HCT116 (cell line): Measurements from ENCODE around the gene ENGASE. TPM values are rescaled to one million over a fixed set of nuclear protein-coding genes. Genes with fewer than 3 reads are reported as not detected.
A peak's percentile ranks its signal among the peaks of the same experiment; 100 is the strongest.

Experiments used
- ATAC-seq: fragments of 200-7000 bp; cut with Tn5 transposase; 2 replicates; pipeline ENCODE4 v1.9.1; 2020; ENCODE audit warnings: mild to moderate bottlenecking, moderate library complexity
- BruUV-seq: library from RNA; stranded (reverse); fragments of 400-500 nt; replicated peaks from 2 replicates; lab custom pipeline; 2021; lab: Mats Ljungman, UMichigan
- CTCF ChIA-PET: fragments of 300-600 bp; sonication (Branson Sonifier 250); formaldehyde crosslinking; loops from one replicate; lab custom pipeline; 2021; ENCODE audit warnings: antibody characterized with exemption; lab: Charles Lee
- POLR2A ChIA-PET: fragments of 300-600, 350-600 bp; sonication (Branson Sonifier 250); formaldehyde crosslinking; loops from one replicate; lab custom pipeline; 2021; ENCODE audit warnings: antibody characterized with exemption; lab: Charles Lee
- RAD21 ChIA-PET, 2 experiments: fragments of 300-600 bp; sonication (Branson Sonifier 250); formaldehyde crosslinking; loops; one replicate each; lab custom pipeline; 2023; ENCODE audit warnings: low total read pairs in 2 of 2; ENCODE audit not compliant: uncharacterized antibody in 2 of 2, unreplicated experiment in 2 of 2, low non-redundant PET in 1 of 2; lab: Charles Lee
- DNase-seq: peaks from one replicate; pipeline ENCODE4 v3.0.0-alpha.2; 2010; ENCODE audit warnings: low read depth, low spot score
- H2AFZ ChIP-seq: fragments of 200-600 bp; shearing (Covaris generic), sonication (generic); 2 replicates; pipeline ENCODE4 v1.6.1; 2017; ENCODE audit warnings: low read depth, mixed run types, mixed read lengths, antibody characterized with exemption, low read length; ENCODE audit not compliant: poor library complexity, severe bottlenecking
- H3K27ac ChIP-seq: 2 replicates; pipeline ENCODE4 v1.5.1; 2012; ENCODE audit warnings: low read depth, low read length
- H3K27me3 ChIP-seq: fragments of 200-600 bp; sonication (generic); 2 replicates; pipeline ENCODE4 v1.6.1; 2016; ENCODE audit warnings: mixed run types, low read length, mixed read lengths; ENCODE audit not compliant: insufficient read depth
- H3K36me3 ChIP-seq, 2 experiments: fragments of 200-500 bp in 1 of 2; fragments of 200-600 bp in 1 of 2; sonication (Bioruptor generic) in 1 of 2; sonication (generic) in 1 of 2; 2 replicates each; pipeline versions ENCODE4 v1.5.1 to v1.6.1; 2014 to 2016; ENCODE audit warnings: low read length in 2 of 2, inconsistent platforms in 1 of 2, mixed read lengths in 1 of 2, mixed run types in 1 of 2; ENCODE audit not compliant: insufficient read depth in 2 of 2, control insufficient read depth in 1 of 2
- H3K4me1 ChIP-seq, 2 experiments: fragments of 200-600 bp in 1 of 2; sonication (generic) in 1 of 2; 2 replicates each; pipeline versions ENCODE4 v1.5.1 to v1.6.1; 2012 to 2017; ENCODE audit warnings: low read length in 2 of 2, inconsistent platforms in 1 of 2, mild to moderate bottlenecking in 1 of 2, mixed read lengths in 1 of 2, mixed run types in 1 of 2, moderate library complexity in 1 of 2; ENCODE audit not compliant: insufficient read depth in 2 of 2, control insufficient read depth in 1 of 2
- H3K4me2 ChIP-seq: fragments of 200-600 bp; sonication (generic); 2 replicates; pipeline ENCODE4 v1.6.1; 2017; ENCODE audit warnings: mixed run types, low read length, mixed read lengths
- H3K4me3 ChIP-seq, 2 experiments: fragments of 200-600 bp in 1 of 2; sonication (generic) in 1 of 2; replicated peaks in 1 of 2; 2 replicates each; pipeline ENCODE4 v1.5.1; 2011 to 2016; ENCODE audit warnings: low read length in 2 of 2, control low read depth in 1 of 2, low read depth in 1 of 2, mild to moderate bottlenecking in 1 of 2, mixed read lengths in 1 of 2, mixed run types in 1 of 2
- H3K79me2 ChIP-seq: fragments of 200-600 bp; sonication (generic); 2 replicates; pipeline ENCODE4 v1.6.1; 2017; ENCODE audit warnings: mild to moderate bottlenecking, mixed run types, low read length, moderate library complexity, mixed read lengths; ENCODE audit not compliant: insufficient read depth
- H3K9ac ChIP-seq: fragments of 200-600 bp; sonication (generic); 2 replicates; pipeline ENCODE4 v1.6.1; 2016; ENCODE audit warnings: low read length, mixed read lengths
- H3K9me2 ChIP-seq: fragments of 200-600 bp; sonication (generic), shearing (Covaris generic); 2 replicates; pipeline ENCODE4 v1.6.1; 2017; ENCODE audit warnings: mixed run types, mild to moderate bottlenecking, moderate library complexity; ENCODE audit not compliant: insufficient read depth
- H3K9me3 ChIP-seq, 2 experiments: fragments of 200-500 bp in 1 of 2; fragments of 200-600 bp in 1 of 2; sonication (Bioruptor generic) in 1 of 2; sonication (generic) in 1 of 2; 2 replicates each; pipeline ENCODE4 v1.6.1; 2014 to 2017; ENCODE audit warnings: low read length in 2 of 2, mixed read lengths in 2 of 2, inconsistent platforms in 1 of 2, low read depth in 1 of 2, mild to moderate bottlenecking in 1 of 2, mixed run types in 1 of 2, moderate library complexity in 1 of 2; ENCODE audit not compliant: control insufficient read depth in 1 of 2, insufficient read depth in 1 of 2
- H4K20me1 ChIP-seq: fragments of 200-600 bp; sonication (generic), shearing (Covaris generic); 2 replicates; pipeline ENCODE4 v1.6.1; 2017; ENCODE audit warnings: mixed run types, mild to moderate bottlenecking, moderate library complexity; ENCODE audit not compliant: insufficient read depth
- CBX3 ChIP-seq: IDR thresholded peaks from 2 replicates; pipeline ENCODE4 v1.6.1; 2012; ENCODE audit warnings: low read depth
- ELF1 ChIP-seq: IDR thresholded peaks from 2 replicates; pipeline ENCODE4 v1.6.1; 2012; ENCODE audit warnings: low read depth, borderline replicate concordance
- EZH2 ChIP-seq: fragments of 200-600 bp; sonication (generic); IDR thresholded peaks from 2 replicates; pipeline ENCODE4 v1.6.1; 2017; ENCODE audit warnings: antibody characterized with exemption, mixed run types
- EZH2phosphoT487 ChIP-seq: fragments of 200-600 bp; IDR thresholded peaks from 2 replicates; pipeline ENCODE4 v1.6.1; 2018; ENCODE audit warnings: antibody characterized with exemption, borderline replicate concordance
- FOSL1 ChIP-seq: IDR thresholded peaks from 2 replicates; pipeline ENCODE4 v1.6.1; 2012; ENCODE audit warnings: low read depth
- POLR2A ChIP-seq: IDR thresholded peaks from 2 replicates; pipeline ENCODE4 v1.7.0; 2011; ENCODE audit warnings: borderline replicate concordance; ENCODE audit not compliant: insufficient read depth, insufficient read length; ENCODE audit errors: extremely low read depth
- SIN3A ChIP-seq: IDR thresholded peaks from 2 replicates; pipeline ENCODE4 v1.6.1; 2012; ENCODE audit warnings: low read depth
- intact Hi-C: fragments of 100-400 bp; cut with micrococcal nuclease; formaldehyde crosslinking; loops from 2 replicates; pipeline ENCODE4 v1.10.0; 2022
- total RNA-seq: library from RNA; stranded (reverse); gene quantifications from one replicate; pipeline ENCODE4 v1.2.1, GENCODE V29; 2021; ENCODE audit not compliant: unreplicated experiment
- TF ChIP-seq, protein P1 (sequence below), 3 experiments: fragments of 200-600 bp in 1 of 3; sonication (generic) in 1 of 3; IDR thresholded peaks in 2 of 3; conservative IDR thresholded peaks in 1 of 3; 2 replicates each; pipeline ENCODE4 v1.5.1; 2012 to 2017; ENCODE audit warnings: low read depth in 2 of 3, low read length in 2 of 3, antibody characterized with exemption in 1 of 3, borderline replicate concordance in 1 of 3, control low read depth in 1 of 3, mild to moderate bottlenecking in 1 of 3, mixed read lengths in 1 of 3, mixed run types in 1 of 3, moderate library complexity in 1 of 3; ENCODE audit not compliant: insufficient read depth in 1 of 3
- TF ChIP-seq, protein P2 (sequence below): IDR thresholded peaks from 2 replicates; pipeline ENCODE4 v1.6.1; 2012
- TF ChIP-seq, protein P3 (sequence below): IDR thresholded peaks from 2 replicates; pipeline ENCODE4 v1.6.1; 2012

Gene ENGASE
- total RNA-seq, 1 experiment from 2014 or later: 54.2 TPM

DNA sequence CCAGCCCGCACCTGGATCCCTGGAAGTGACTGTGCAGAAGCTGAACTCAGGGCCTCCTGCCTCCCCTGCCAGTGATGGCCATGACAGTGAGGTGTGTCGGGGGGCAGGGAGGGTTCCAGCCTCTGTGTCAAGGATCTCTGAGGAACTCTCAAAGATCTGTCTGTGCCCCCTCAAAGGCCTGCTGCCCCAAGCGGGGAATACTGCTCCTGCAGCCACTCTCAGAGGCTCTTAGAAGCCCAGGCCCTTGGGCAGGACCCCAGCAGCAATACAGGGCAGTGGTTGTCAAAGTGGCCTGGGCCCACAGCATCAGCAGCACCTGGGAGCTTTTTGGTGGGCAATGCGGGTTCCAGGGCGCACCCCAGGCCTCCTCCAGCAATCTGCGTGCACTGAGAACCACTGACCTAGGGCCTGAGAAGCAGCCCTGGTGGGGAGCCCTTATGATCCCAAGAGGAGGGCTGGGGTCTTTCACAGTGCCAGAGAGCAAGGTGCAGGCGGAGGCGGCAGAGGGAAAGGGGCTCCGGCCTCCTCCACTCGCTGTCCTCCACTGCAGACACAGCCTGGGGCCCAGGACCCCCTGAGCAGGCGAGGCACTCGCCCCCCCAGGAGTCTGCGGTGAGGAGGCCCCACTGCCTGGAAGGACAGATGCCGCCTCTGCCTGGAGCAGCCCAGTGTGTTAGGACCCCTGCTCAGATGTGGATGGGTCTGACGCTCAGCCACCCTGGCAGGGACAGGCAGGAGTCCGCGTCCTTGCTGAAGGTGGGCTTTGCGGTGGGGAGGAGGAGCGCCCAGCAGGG lies 42.1 kb downstream of the ENGASE start:
- no TSS peak for BruUV-seq
- Histone ChIP-seq H3K79me2 (no peaks in the 10 kb centered on the region), H3K4me2 (no peak overlapping the region), H3K9ac (no peak overlapping the region), H3K27me3 (peaks cover 25% of the 10 kb centered on the region), H3K27ac (no peak overlapping the region), H3K36me3 (no peaks in the 10 kb centered on the region), H4K20me1 (no peaks in the 10 kb centered on the region), H3K9me2 (no peaks in the 10 kb centered on the region), H3K4me1 (peaks cover 11 to 14% of the 10 kb centered on the region in 2 experiments), H2AFZ (no peak overlapping the region), H3K4me3 (no peak overlapping the region), H3K9me3 (no peaks in the 10 kb centered on the region)
- CTCF ChIA-PET: no interaction called here
- POLR2A ChIA-PET: no interaction called here
- RAD21 ChIA-PET: no interaction called here
- no peak for ATAC-seq
- TF ChIP-seq ELF1 (no peak), CBX3 (no peak), FOSL1 (no peak)
- TF ChIP-seq, protein P1, sequence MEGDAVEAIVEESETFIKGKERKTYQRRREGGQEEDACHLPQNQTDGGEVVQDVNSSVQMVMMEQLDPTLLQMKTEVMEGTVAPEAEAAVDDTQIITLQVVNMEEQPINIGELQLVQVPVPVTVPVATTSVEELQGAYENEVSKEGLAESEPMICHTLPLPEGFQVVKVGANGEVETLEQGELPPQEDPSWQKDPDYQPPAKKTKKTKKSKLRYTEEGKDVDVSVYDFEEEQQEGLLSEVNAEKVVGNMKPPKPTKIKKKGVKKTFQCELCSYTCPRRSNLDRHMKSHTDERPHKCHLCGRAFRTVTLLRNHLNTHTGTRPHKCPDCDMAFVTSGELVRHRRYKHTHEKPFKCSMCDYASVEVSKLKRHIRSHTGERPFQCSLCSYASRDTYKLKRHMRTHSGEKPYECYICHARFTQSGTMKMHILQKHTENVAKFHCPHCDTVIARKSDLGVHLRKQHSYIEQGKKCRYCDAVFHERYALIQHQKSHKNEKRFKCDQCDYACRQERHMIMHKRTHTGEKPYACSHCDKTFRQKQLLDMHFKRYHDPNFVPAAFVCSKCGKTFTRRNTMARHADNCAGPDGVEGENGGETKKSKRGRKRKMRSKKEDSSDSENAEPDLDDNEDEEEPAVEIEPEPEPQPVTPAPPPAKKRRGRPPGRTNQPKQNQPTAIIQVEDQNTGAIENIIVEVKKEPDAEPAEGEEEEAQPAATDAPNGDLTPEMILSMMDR (IDR thresholded peaks at IDR 0.05 in 2 of 3, conservative IDR thresholded peaks at IDR 0.05 in 1 of 3; ENCODE audit: borderline replicate concordance in 1 of 3, insufficient read depth in 1 of 3, low read depth in 2 of 3, low read length in 2 of 3): peak in 1 of 3 experiments; percentile 8; a peak in 1 of 6 replicates
- TF ChIP-seq, protein P2, sequence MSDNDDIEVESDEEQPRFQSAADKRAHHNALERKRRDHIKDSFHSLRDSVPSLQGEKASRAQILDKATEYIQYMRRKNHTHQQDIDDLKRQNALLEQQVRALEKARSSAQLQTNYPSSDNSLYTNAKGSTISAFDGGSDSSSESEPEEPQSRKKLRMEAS: no peak
- DNase-seq: no peak
- intact Hi-C loops: no loop called here

DNA sequence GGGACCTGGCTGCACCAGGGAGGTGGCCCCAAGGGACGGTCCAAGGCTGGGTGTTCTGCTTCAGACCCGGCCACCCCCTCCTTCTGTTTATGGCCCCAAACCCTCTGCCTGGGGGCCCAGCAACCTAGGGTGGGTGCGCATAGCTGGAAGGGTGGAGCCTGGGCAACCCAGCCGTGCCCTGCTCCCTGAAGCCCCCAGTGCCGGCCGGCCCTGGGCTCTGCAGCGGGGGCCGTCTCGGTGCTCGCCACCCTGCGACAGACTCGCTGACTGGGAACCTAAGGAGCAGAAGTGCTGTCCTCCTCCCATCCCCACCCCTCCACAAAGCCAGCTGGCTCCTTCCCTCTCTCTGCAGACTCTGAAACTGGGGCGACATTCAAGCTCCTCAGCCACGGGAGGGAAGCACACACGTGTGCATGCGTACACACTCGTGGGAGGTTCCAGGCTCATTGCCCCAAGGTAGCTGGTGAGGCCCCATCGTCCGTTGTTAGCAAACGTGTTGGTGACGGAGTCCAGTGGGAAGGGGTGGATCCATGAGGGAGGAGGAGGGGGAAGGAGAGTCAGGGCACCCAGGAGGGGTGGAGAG lies 43.4 kb downstream of the ENGASE start:
- Histone ChIP-seq H3K27ac (no peak overlapping the region), H3K9ac (no peak overlapping the region), H3K9me2 (no peaks in the 10 kb centered on the region), H3K4me3 (no peak overlapping the region), H3K4me1 (peaks cover 11 to 14% of the 10 kb centered on the region in 2 experiments), H3K27me3 (peaks cover 32% of the 10 kb centered on the region), H3K9me3 (no peaks in the 10 kb centered on the region), H4K20me1 (no peaks in the 10 kb centered on the region), H3K36me3 (no peaks in the 10 kb centered on the region), H3K79me2 (no peaks in the 10 kb centered on the region), H3K4me2 (no peak overlapping the region), H2AFZ (no peak overlapping the region)
- no TSS peak for BruUV-seq
- CTCF ChIA-PET: no interaction called here
- POLR2A ChIA-PET: no interaction called here
- ATAC-seq (no peak), DNase-seq (no peak)
- intact Hi-C loops: no loop called here
- RAD21 ChIA-PET: no interaction called here
- TF ChIP-seq POLR2A (no peak), EZH2phosphoT487 (no peak), EZH2 (no peak), FOSL1 (no peak), SIN3A (no peak)
- TF ChIP-seq, protein P3, sequence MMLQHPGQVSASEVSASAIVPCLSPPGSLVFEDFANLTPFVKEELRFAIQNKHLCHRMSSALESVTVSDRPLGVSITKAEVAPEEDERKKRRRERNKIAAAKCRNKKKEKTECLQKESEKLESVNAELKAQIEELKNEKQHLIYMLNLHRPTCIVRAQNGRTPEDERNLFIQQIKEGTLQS: no peak
- TF ChIP-seq, protein P1 (IDR thresholded peaks at IDR 0.05 in 2 of 3, conservative IDR thresholded peaks at IDR 0.05 in 1 of 3; ENCODE audit: borderline replicate concordance in 1 of 3, insufficient read depth in 1 of 3, low read depth in 2 of 3, low read length in 2 of 3): no peak
